Measurements from ENCODE around the gene ASXL1. TPM values are rescaled to one million over a fixed set of nuclear protein-coding genes. Genes with fewer than 3 reads are reported as not detected.

ASXL1 gene
- total RNA-seq, 6 donors from 2014 or later, result 60.6 to 389 (median 88.5) TPM

- Histone ChIP-seq H3K4me3 (no peak overlapping the region), H3K4me1 (peaks cover 4 to 18% (median 14%) of the 10 kb centered on the region in 4 donors), H3K36me3 (peaks cover 0 to 78% (median 35%) of the 10 kb centered on the region in 4 donors), H3K27me3 (no peaks in the 10 kb centered on the region), H3K9me3 (no peaks in the 10 kb centered on the region), H3K27ac (no peak overlapping the region)
- no peak for ATAC-seq (ENCODE audit: low FRiP score in 2 of 2)
- peak in 1 of 2 donors; percentile 3 for DNase-seq
- WGBS, 2 donors, result 92 to 100% methylated on average over 4 of the region's 4 CpGs
- no peak for TF ChIP-seq EP300 (IDR thresholded peaks at IDR 0.05)
- TF ChIP-seq CTCF (IDR thresholded peaks at IDR 0.05), result no peak
- TF ChIP-seq POLR2AphosphoS5 (IDR thresholded peaks at IDR 0.05), result no peak
- TF ChIP-seq POLR2A (IDR thresholded peaks at IDR 0.05), result no peak
These were observed 83.5 kb downstream of the ASXL1 start for GRCh38 chr20:32441638-32442037.

- Histone ChIP-seq H3K36me3 (peaks cover 0 to 78% (median 33%) of the 10 kb centered on the region in 4 donors), H3K4me1 (peaks cover 4 to 21% (median 14%) of the 10 kb centered on the region in 4 donors), H3K27me3 (no peaks in the 10 kb centered on the region), H3K27ac (no peak overlapping the region), H3K9me3 (no peaks in the 10 kb centered on the region), H3K4me3 (no peak overlapping the region)
- no peak for ATAC-seq (ENCODE audit: low FRiP score in 2 of 2)
- DNase-seq, result peak in 1 of 2 donors; percentile 3
- WGBS, 2 donors, result 78 to 81% methylated on average over 10 of the region's 10 CpGs
- no peak for TF ChIP-seq POLR2A (IDR thresholded peaks at IDR 0.05)
- no peak for TF ChIP-seq EP300 (IDR thresholded peaks at IDR 0.05)
- no peak for TF ChIP-seq POLR2AphosphoS5 (IDR thresholded peaks at IDR 0.05)
- TF ChIP-seq CTCF (IDR thresholded peaks at IDR 0.05), result no peak
These were observed 84.7 kb downstream of the ASXL1 start for GRCh38 chr20:32442630-32443373.

GRCh38 chr20:32443386-32443974 lies 85.3 kb downstream of the ASXL1 start:
- WGBS, 2 donors, result 82 to 91% methylated on average over 3 of the region's 3 CpGs
- Histone ChIP-seq H3K4me3 (no peak overlapping the region), H3K27me3 (no peaks in the 10 kb centered on the region), H3K27ac (no peak overlapping the region), H3K9me3 (no peaks in the 10 kb centered on the region), H3K4me1 (peaks cover 4 to 21% (median 14%) of the 10 kb centered on the region in 4 donors), H3K36me3 (peaks cover 0 to 78% (median 31%) of the 10 kb centered on the region in 4 donors)
- ATAC-seq (ENCODE audit: low FRiP score in 2 of 2) (no peak), DNase-seq (peak in 1 of 2 donors; percentile 8)
- TF ChIP-seq EP300 (IDR thresholded peaks at IDR 0.05) (no peak), CTCF (IDR thresholded peaks at IDR 0.05) (no peak), POLR2AphosphoS5 (IDR thresholded peaks at IDR 0.05) (no peak), POLR2A (IDR thresholded peaks at IDR 0.05) (no peak)

- 85 to 87% methylated on average over 7 of the region's 7 CpGs for WGBS, 2 donors
- Histone ChIP-seq H3K9me3 (no peaks in the 10 kb centered on the region), H3K4me1 (peaks cover 10 to 33% (median 22%) of the 10 kb centered on the region in 4 donors), H3K4me3 (no peak overlapping the region), H3K27ac (peak overlapping the region in 1 of 4 donors; percentile 52), H3K27me3 (no peaks in the 10 kb centered on the region), H3K36me3 (peaks cover 0 to 69% (median 22%) of the 10 kb centered on the region in 4 donors)
- DNase-seq (peak in 1 of 2 donors; percentile 3), ATAC-seq (ENCODE audit: low FRiP score in 2 of 2) (no peak)
- TF ChIP-seq EP300 (IDR thresholded peaks at IDR 0.05) (no peak), POLR2A (IDR thresholded peaks at IDR 0.05) (no peak), POLR2AphosphoS5 (IDR thresholded peaks at IDR 0.05) (no peak), CTCF (IDR thresholded peaks at IDR 0.05) (no peak)
These were observed 86.5 kb downstream of the ASXL1 start for GRCh38 chr20:32444474-32445220.
